Uterus (tissue), 2 donors: ENCODE data around the gene RPAP3.

Experiments
- CTCF ChIP-seq, 4 experiments: fragments of 200-600 bp in 2 of 4; fragments of 450-650 bp in 2 of 4; sonication (generic) in 2 of 4; IDR thresholded peaks; one replicate each; pipeline ENCODE4 v1.5.1; 2016 to 2019; ENCODE audit warnings: antibody characterized with exemption in 4 of 4, mild to moderate bottlenecking in 2 of 4, moderate library complexity in 1 of 4
- POLR2A ChIP-seq, 2 donors: fragments of 450-650 bp; IDR thresholded peaks; one replicate each; pipeline ENCODE4 v1.6.1; 2016; ENCODE audit warnings: antibody characterized with exemption in 2 of 2, mild to moderate bottlenecking in 1 of 2, moderate library complexity in 1 of 2

GRCh38 chr12:47707905-47708543, 2.2 kb upstream of the RPAP3 start:
- TF ChIP-seq CTCF (IDR thresholded peaks at IDR 0.05) (no peak), POLR2A (IDR thresholded peaks at IDR 0.05) (no peak)
